HG02840 (cell line): ENCODE results near the gene LAMC1.

Experiments used
- ATAC-seq: cut with Tn5 transposase; IDR thresholded peaks from one replicate; pipeline ENCODE4 v1.9.1; 2021; ENCODE audit warnings: mild to moderate bottlenecking, moderate library complexity, moderate number of reproducible peaks; ENCODE audit not compliant: unreplicated experiment, low FRiP score

LAMC1 gene

DNA sequence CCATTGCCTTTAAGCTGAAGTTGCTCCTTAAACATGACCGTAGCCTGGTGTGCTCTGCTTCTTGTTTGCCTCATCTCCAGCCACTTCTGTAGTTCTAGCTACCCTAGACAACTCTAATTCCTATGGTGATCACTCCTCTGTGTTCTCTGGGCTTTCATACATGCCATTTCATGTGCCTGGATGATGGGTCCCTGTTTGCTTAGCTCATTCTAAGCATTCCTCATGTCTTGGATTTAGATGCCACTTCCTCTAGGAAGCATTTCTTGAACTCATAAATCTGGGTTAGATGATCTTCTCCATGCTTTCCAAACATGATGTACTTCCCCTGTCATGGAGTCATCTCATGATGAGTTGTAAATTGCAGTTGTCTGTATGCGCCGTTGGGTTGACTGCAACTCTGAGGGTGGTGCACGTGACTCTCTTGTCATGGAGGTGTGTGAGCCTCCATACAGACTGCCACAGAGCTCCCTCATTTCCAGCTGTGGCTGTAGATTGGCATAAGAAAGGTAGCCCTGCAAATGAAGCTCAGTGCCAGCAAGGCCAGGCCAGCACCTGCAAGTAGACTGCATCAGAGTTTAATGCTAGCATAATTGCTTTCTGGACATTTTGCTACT is 77.2 kb downstream of the LAMC1 start:
- no peak for ATAC-seq

DNA sequence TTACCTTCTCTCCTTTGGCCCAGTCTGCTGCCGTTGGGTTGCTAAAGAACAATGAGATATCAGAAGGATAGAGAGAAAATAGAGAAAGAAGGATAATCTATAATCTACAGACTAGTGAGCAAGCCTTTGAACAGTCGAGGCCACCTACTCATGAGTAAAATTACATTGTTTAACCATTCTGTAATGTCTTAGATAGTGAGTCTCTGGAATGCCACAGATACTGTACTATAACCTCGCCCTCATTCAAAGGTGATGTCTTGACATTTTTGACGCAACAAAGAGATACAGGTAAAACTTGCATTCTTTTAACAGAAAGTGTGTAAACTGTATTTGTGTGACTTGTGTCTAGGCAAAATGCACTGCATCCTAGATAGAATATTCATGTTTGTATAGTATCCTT is 77.9 kb downstream of the LAMC1 start:
- no peak for ATAC-seq

DNA sequence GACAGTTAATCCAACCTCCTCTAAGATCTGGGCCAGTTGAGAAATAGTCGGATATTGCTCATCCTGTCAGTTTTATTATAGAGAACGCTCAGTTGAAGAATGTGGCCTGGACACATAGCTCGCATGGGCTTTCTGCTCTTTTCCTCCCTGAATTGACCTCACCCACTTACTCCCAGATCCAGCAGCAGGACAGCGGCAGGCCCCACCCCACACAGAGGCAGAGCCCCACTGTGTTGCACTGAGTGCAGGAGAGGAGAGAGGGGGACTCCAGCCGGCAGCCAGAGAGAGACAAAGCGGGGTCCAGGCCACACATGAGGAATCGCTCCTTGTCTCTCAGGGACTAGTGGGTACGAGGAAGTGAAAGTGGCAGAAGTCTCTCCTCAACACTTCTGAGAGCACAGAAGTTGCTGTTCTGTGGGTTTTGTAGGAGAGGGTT is 78.6 kb downstream of the LAMC1 start:
- no peak for ATAC-seq

DNA sequence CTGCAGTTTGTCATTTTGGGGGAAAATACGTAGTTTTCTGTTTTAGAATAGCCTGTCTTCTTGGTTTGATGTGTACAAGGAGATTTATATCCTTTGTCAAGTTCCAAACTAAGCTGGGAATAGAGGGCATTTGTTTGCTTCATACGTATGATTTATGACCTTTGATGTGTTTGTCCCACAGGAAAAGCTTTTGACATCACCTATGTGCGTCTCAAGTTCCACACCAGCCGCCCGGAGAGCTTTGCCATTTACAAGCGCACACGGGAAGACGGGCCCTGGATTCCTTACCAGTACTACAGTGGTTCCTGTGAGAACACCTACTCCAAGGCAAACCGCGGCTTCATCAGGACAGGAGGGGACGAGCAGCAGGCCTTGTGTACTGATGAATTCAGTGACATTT is 79.9 kb downstream of the LAMC1 start:
- ATAC-seq = no peak

DNA sequence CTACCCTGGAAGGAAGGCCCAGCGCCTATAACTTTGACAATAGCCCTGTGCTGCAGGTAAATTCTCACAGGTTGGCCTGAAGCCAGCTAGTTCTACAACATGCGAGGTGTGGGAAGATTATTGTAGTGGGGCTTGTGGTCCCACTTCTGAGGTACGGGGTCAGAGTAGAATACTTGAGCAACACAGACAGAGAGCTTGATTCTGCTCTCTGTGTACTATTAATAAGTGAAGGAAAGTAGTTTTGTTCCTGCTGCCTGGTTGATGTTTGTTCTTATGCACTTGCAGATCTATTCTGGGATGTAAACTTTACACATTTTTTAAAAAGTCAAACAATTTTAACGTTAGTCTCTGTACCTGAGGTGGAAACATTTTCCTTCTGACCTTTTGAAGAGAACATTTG is 80.4 kb downstream of the LAMC1 start:
- ATAC-seq = no peak

DNA sequence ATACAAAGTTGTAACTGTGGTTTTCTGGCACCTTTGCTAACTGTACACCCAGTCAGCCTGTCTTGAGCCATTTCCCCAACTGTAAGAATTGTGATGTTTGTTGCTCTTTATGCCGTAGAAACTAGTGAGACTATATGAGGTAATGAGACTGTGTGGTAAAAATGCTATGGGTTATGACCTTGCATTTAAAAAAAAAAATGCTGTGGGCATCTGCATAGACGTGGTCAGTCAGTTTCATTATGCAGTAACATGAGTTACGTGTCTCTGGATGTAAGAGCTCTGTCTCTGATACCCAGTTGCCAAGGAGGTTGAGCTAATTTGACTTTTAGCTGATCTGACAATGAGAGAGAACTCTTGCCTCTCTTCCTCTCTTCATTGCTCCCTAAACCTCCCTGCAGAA is 82.2 kb downstream of the LAMC1 start:
- ATAC-seq = no peak

DNA sequence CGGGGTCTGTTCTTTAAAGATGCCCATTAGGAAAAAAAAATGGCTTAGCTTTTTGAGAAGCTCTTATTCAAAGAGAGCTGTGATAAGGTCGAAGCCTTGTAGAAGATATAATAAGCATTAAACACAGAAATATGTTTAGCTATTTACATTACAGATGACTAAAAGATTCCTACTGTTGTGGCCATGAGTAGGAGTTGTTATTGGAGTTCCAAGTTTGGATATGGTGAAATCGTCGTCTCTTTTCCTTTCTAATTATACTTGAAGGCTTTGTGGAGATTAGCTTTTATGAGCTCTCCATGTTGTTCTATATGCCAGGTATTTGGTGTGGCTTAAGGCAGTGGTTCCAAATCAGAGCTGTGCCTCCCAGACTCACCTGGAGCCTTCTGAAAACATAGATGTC is 82.9 kb downstream of the LAMC1 start:
- ATAC-seq = no peak

DNA sequence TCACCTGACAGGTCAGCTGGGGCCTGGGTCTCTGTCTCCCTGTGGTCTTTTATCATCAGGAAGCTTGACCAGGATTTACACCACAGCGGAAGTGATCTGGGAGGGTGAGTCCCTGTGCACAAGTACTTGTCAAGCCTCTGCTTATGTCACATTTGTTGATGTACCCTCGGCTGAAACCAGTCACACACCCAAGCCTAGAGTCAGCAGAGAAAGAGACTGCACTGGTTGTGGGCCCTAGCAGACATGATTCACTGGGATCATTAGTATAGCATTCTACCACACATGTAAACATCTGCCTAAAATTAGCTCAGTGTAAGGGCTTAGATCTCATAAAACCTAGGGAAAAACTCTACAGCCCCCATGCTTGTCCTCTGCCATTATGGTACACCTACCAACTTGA is 83.5 kb downstream of the LAMC1 start:
- no peak for ATAC-seq

DNA sequence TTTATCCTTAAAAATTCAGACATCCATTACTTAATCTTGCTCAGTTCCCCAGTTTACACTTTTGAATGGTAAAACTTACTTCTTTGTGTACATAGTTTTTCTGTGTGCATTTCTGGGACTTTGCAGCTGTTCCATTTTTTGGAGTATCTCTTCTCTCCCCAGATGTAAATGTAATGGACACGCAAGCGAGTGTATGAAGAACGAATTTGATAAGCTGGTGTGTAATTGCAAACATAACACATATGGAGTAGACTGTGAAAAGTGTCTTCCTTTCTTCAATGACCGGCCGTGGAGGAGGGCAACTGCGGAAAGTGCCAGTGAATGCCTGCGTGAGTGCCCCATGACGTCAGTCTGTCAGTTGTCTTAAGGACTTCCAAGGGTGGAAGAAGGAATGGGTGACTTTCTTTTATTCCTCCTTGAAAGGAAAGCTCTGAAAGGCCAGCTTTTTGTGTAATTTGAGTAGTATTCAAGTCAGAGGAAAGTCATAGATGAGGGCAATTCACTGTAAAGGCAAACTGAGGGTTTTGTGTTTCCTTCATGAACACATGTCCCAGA is 87.2 kb downstream of the LAMC1 start:
- no peak for ATAC-seq

DNA sequence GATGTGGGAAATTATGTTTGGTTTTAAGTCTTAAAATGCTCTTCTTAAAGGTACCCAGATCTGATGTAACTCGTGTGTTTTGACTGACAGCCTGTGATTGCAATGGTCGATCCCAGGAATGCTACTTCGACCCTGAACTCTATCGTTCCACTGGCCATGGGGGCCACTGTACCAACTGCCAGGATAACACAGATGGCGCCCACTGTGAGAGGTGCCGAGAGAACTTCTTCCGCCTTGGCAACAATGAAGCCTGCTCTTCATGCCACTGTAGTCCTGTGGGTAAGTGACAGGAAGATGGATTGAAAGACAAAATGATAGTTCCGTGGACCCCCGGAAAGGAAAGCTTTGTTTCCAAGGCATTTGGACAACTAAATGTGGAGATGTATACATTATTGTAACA is 91.2 kb downstream of the LAMC1 start:
- no peak for ATAC-seq

DNA sequence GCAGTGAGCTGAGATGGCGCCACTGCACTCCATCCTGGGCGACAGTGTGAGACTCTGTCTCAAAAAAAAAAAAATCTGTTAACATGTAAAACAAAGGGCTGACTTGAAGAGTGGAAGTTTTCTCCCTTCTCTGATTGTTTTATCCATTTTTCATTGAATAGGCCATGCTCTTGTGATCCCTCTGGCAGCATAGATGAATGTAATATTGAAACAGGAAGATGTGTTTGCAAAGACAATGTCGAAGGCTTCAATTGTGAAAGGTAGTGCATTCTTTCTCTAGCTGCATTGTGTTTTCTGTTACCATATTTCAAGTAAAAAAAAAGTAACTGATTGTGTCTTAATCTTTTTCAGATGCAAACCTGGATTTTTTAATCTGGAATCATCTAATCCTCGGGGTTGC is 93.2 kb downstream of the LAMC1 start:
- no peak for ATAC-seq

DNA sequence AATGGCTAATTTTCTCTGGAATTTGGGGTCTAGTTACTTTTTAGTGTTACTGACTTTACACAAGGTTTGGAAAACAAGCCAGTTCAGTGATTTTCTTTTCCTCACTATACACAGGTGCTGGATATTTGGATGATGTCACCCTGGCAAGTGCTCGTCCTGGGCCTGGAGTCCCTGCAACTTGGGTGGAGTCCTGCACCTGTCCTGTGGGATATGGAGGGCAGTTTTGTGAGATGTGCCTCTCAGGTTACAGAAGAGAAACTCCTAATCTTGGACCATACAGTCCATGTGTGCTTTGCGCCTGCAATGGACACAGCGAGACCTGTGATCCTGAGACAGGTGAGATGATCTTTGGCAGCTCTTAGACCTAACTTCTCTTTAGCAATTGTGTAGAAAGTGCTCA is 98.4 kb downstream of the LAMC1 start:
- no peak for ATAC-seq

DNA sequence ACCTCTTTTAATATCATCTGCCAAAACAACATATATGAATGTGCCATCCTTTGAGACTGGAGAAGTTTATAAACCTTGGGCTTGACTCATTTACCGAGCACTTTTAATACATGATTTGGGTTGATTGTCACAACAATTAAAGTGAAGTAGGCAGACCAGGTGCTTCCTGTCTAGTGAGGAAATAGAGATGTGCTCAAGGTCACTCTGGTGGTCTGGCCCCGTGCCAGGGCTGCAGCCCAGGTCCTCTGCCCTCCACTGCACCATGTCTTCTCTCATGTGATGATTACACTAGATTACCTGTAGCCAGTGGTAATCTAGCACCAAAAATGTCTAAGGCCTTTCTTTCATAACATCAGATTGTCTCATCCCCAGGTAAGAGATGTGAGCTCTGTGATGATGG is 101.0 kb downstream of the LAMC1 start:
- ATAC-seq = no peak

DNA sequence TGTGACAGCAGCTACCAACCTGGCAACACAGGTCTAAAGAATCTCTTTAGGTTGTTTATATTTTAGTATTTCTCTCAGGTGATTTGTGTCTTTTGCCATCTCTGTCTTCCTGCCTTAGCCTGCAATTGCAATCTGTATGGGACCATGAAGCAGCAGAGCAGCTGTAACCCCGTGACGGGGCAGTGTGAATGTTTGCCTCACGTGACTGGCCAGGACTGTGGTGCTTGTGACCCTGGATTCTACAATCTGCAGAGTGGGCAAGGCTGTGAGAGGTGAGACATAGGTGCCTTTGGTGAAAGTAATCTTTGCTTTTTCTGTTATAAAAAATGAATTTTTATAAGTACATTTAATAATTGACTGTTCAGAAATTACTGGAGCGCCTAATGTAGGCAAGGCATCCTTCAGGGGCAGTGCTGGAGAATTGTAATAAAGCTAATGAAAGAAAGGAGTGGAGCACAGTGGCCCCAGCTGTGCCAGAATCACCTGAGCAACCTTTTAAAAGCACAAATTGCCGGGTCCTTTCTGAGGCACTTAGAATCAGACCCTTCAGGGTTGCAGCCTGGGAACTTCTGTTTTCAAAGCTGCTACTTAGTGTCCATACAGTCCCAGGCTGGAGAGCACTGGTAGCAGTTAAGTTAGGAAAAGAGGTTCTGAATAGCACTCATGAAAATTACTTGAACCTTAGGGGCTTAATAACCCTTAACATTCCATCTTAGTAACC is 102.2 kb downstream of the LAMC1 start:
- ATAC-seq = no peak

DNA sequence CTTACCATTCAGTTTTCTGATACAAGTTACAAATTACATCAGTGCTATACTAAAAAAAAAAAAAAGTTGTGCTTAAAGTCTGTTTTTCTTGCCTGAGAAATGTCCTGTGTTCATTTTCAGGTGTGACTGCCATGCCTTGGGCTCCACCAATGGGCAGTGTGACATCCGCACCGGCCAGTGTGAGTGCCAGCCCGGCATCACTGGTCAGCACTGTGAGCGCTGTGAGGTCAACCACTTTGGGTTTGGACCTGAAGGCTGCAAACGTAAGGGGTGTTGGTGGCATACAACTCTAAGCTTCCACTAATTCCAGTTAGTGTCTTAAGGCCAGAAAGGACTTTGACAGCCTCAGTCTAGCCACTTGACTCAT is 102.8 kb downstream of the LAMC1 start:
- no peak for ATAC-seq

DNA sequence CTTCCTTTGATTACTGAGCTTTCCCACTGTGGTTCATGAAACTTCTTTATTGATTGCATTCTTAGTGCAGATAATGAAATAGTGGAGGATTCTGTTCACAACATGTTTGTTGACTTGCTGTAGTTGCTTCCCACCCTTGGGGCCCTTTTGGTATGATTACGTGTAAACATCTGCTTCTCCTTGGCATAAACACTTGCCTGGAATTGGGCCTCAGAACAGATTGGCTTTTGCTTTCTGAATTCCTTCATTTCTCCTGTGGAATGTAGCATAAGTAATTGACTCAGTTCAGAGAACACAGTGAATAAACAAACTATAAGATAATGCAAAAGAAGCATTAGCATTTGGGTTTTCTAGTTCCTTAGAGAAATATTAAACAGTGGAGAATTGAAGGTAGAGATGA is 103.3 kb downstream of the LAMC1 start:
- ATAC-seq = no peak

DNA sequence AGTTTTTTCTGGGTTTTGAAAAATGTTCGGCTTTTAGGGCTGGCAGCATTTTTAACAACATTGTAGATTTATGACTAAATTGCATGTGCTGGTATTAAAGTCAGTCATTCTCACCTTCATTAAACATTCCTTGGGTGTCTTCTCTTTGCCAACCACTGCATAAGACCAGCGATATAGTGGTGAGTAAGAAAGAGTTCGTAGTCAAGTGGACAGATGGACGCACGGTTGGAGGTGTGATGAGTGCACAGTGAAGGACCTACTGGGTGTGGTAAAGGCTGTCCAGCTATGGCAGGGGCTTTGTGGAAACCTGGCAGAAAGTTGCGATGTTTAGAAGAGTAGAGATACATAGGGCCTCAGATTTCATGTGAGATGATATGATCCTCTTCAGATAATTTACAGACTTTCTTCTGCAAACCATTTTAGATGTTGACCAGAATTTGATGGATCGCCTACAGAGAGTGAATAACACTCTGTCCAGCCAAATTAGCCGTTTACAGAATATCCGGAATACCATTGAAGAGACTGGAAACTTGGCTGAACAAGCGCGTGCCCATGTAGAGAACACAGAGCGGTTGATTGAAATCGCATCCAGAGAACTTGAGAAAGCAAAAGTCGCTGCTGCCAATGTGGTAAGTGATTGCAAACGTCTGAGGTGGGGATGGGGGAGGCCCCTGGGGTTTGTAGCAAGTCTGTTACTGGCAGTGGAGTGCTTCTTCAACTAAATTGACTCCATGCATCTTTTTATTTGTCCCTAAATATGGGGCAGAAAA is 106.9 kb downstream of the LAMC1 start:
- ATAC-seq = no peak

DNA sequence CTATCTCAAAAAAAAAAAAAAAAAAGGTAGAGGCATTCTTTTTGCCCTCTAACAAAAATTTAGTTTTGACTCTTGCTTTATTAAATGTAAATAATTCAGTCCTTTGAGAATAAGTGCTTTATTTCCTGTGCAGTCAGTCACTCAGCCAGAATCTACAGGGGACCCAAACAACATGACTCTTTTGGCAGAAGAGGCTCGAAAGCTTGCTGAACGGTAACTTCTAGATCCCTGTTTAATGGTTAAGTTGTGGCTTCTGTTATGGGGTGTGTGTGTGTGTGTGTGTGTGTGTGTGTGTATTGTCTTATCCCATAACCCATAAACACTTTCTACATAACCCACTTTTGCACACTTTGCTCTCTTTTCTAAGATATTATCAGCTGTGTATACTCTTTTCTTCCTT is 107.9 kb downstream of the LAMC1 start:
- ATAC-seq = no peak

DNA sequence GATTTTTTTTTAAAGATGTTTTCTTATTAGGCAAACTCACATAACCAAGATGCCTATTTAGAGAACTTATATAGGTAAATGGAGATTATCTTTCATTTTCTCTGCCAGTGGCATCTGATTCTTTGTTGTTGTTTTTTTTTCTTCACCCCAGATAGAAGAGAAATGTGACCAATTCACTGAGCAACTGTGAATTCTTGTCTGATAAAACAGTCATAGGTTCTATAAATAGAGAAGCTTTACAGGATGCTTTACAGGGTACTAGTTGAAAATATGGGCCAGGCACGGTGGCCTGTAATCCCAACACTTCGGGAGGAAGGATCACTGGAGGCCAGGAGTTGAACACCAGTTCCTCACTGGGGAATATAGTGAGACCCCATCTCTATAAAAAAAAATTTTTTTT is 112.1 kb downstream of the LAMC1 start:
- ATAC-seq = no peak

DNA sequence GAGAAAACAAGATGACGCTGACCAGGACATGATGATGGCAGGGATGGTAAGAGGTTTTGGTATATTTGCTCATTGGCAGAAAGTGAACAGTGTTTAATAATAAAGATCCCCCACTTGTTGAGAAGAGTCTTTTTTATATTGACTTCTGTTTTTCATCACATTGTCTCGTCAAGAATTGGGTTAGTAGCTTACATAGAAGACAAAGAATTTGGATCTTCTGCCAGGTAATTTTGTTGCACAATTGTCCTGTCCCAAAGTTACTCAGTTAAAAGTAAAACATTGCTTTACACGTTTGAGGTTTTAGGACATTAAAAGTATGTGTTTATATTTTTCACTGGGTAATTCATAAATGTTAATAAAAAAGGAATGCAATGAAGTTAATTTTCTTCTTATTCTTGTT is 114.6 kb downstream of the LAMC1 start:
- no peak for ATAC-seq

DNA sequence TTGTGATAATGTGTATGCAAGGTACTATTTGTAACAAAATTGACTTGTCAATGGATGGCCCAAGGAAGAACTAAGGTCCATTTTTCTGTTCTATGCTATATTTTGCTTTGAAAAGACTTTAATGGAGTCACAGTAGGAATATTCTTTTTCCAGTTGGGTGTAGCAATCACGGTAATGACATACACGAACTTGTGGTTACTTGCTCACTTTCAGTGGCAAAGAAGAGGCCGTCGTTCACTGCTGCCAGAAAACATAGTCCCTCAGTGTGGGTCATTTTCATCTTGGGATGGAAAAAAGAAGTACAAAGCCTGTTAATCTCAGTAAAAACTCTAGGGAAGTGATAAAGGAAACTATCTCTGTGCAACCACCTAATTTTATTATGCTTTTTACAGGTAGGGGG is 115.1 kb downstream of the LAMC1 start:
- ATAC-seq = no peak
